GM19099 (cell line): ENCODE data around the gene IL21R.
A peak's percentile ranks its signal among the peaks of the same experiment; 100 is the strongest.

ENCODE experiments used
- POLR2A ChIP-seq: IDR thresholded peaks from 3 replicates; pipeline ENCODE4 v1.6.1; 2011; ENCODE audit warnings: low read depth; ENCODE audit not compliant: insufficient read length; ENCODE audit errors: extremely low read depth

IL21R gene

DNA sequence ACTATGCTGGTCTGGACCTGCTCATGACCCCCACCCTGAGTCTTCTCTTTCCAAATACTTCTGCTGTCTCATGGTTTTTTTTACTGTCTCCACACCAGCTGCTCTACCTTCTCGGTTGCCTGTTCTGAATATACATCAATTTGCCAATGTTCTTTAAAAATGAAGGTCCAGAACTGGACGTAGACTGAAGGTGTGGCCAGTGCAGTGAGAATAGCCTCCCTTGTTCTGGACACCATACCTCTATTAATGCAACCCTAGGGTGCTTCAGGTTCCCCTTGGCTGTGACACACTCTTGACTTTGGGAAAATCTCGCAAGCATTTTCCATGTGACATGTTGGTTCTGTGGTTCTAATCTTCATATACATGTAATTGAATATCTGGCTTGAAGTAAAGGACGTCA lies 15.3 kb upstream of the IL21R start:
- no peak for TF ChIP-seq POLR2A

DNA sequence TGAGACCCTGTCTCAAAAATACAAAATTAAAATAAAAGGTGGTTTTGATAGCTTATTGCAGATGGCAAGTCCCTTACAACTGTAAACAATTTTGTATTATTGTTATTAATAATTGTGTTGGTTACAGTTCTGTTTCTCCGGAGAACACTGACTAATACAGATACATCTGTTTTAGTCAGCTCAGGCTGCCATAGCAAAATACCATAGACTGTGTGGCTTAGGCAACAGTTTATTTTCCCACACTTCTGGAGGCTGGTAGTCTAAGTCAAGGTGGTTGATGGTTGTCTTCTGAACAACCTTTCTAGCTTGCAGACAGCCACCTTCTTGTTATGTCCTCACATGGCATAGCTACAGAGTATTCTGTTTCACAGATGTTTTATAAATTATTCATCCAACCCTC lies 14.2 kb upstream of the IL21R start:
- no peak for TF ChIP-seq POLR2A

DNA sequence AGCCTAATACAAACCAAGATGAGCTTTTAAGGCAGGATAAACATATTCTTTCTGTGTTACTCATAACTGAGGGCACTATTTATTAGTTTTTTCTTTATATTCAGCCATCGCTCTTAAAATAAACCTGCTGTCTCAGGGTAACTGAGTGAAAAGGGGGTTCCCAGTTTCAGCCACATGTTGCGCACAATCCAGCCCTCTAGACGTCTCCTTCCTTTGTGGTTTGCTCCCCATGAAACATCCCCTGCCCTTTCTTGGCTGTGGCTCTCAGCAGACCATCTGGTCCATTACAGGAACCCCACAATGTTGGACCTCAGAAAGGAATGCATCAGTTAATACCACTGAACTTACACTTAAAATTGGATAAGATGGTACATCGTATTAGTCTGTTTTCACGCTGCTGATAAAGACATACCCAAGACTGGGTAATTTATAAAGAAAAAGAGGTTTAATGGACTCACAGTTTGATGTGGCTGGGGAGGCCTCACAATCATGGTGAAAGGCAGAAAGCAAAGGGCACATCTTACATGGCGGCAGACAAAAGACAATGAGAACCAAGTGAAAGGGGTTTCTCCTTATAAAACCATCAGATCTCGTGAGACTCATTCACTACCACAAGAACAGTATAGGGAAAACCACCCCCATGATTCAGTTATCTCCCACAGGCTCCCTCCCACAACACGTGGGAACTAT lies 12.6 kb upstream of the IL21R start:
- TF ChIP-seq POLR2A = no peak

DNA sequence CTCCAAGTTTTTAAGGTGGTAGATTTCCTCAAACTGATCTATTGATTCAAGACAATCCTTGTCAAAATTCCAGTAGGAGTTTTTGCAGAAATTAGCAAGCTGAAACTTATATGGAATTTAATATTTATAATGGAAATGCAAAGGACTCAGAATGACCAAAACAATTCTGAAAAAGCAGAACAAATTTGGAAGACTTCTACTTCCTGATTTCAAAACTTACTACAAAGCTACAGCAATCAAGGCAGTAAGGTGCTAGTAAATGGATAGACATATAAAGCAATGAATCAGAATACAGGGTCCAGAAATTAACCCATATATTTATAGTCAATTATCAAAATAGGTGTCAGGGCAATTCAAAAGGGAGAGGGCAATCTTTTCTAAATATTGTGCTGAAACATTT lies 11.8 kb upstream of the IL21R start:
- no peak for TF ChIP-seq POLR2A

DNA sequence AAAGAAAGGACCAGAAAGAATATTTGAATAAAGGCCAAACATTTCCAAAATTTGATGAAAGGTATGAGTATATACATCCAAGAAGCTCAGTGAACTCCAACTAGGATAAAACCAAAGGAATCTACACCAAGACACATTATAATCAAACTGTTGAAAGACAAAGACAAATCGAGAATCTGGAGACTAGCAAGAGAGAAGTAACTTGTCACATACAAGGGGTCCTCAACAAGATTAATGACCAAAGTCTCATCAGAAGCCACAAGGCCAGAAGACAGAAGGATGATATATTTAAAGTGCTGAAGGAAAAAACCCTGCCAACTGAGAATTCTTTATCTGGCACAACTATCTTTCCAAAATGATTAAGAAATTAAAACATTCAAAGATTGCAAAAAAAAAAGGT lies 9.3 kb upstream of the IL21R start:
- no peak for TF ChIP-seq POLR2A

DNA sequence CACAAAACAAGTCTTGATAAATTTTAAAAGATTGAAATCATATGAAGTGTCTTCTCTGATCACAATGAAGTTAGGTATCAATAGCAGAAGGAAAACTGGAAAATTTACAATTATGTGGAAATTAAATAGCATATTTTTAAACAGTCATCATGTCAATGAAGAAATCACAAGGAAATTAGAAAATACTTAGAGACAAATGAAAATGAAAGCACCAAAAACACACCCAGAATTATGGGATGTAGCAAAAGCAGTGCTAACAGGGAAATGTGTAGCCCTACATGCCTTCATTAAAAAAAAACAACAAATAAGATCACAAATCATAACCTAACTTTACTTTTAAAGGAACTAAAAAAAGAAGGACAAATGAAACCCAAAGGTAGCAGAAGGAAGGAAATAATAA lies 7.5 kb upstream of the IL21R start:
- no peak for TF ChIP-seq POLR2A

DNA sequence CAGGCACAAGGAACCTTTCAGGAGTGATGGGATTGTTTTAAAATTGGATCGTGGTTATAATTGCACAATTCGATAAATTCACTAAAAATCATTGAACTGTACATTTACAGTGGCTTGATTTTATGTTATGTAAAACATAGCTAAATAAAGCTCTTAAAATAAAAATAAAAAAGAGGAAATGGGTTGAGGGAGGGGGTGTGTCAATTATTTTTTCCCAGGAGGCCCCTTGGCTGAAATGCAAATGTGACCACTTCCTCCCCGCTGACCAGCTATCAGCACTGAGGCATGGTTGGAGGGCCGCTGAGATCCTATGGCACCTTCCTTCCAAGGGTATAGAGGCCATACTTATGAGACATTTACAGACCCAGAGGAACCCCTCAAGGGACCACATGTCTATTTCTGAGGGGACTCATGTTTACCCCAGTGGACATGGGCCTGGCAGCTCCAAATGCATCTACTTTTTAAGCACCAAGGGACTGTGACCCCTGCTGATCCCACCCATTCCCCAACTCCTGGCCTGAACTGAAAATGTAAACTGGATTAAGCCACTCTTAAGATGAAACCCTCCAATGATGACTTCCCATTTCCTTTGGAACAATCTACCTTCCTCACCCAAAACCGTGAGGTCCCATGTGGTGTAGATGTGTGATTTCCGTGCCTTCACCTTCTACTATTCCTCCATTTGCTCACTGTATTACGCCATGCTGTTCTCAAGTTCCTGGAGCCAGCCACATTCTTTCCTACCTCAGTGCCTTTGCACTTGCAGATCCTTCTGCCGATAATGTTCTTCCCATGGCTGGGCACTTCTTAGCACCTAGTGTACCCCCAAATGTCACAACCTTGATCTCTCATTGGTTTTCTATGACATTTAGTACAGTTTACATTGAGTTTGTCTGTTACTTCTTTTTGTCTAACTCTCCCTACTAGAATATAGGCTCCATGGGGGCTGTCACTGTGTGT lies 2.8 kb upstream of the IL21R start:
- TF ChIP-seq POLR2A = no peak

DNA sequence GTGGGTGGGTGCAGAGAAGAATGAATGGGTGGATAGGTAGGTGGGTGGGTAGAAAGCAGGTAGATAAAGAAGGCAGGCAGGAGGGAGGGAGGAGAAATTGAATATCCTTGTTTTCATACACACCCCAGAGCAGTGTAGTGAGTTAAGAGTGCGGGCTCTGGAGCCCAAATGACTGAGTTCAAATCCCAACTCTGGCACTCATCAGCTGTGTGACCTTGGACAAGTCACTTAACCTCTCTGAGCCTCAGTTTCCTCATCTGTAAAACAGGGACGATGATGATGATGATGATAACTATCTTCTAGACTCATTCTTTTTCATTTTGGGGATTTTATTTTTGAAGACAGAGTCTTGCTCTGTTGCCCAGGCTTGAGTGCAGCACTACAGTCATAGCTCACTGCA lies 2.0 kb upstream of the IL21R start:
- TF ChIP-seq POLR2A = no peak

DNA sequence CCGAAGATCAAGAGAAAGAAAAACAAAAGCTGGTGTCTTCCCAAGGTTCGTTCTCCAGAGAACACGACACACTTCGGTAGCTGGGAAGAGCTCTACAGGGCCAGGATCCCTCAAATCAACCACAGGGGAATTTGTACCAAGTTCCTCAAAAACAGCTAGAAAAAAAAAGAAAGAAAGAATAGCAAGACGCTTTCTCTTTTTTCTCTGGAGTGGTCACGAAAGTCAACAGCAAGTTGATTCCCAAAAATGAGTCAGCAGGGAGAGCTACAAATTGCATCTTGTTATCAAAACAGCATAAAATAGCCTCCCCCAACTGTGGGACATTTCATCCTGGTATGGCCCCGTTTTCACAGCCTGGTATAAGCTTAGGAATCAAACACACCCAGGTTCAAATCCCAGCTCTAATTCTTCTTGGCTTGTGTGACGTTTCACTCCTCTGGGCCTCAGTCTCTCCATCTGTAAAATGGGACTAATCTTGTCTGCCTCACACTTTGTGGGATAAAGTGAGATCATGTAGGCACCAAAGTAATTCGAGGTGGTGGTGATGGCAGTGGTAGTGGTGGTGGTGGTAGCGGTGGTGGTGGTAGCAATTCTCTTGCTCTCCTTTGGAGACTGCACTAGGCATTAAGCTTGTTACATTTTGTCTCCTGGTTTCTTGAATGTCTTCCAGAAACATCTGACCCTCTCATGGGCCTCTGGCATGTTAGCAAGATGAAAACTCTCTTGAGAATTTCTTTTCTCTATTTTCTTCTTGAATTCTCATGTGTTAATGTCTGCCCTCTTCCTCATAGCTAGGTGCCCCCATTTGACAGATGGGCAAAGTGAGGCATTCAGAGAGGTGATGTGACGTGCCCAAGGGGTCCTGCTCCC lies 988 bp upstream of the IL21R start:
- no peak for TF ChIP-seq POLR2A

DNA sequence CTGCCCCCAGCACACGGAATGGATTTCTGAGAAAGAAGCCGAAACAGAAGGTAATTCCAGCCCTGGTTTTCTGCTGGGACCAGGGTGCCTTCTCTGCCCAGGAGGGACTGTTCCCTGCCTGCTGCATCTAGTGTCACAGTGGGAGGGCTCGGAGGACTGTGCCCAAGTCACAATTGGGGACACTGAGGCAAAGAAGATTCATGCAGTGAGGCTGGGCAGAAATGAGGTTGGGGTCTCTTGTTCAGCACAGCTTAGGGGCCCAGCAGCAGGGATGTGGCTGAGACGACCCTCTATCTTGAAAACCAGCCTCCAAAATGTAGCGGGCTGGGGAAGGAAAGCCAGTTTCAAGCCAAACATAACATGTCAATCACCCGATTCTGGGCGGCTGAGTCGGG lies 592 bp downstream of the IL21R start:
- TF ChIP-seq POLR2A = no peak

DNA sequence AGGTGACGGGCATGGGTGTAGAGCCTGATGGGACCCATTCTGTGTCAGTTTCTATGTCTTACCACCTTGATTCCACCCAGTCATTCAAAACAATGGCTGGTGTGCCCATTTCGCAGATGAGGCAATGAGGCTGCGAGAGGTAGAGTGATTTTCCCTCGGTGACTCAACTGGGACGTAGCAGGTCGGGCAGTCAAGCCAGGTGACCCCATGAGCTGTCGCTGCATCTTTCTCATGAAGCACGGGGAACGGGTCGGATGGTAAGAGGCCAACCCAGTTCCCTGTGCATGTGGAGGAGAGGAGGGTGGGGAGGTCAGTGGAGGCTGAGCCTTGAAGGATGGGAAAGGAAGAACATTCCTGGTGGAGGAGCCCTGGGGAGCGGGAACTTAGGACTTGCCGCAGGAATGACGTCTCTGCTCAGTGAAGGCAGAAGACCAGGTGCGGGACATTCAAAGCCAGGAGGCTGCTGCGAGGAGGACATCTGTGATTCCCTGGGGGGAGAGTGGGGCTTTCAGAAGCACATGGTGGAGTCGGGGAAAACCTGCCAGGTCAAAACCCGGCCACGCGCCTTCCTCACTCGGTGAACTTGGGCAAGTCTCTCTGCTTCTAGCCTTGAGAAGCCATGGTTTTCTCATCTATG lies 1.1 kb downstream of the IL21R start:
- no peak for TF ChIP-seq POLR2A

DNA sequence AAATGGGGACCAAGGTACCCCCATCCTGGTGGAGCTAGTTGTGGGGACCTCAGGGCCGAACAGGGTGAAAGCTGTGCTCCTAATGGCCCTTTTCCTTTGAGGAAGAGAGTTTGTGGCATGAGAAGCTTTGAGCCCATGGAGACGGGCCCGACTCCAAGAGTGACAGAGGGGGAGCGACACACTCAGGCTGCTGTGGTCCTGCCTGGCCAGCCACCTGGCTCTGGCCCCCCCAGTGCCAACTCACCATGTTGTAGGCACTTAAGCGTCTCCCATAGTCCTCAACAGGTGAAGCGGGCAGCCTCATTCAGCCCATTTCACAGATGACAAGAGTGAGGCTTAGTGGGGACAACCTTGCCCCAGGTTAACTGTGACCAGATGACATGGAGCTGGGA lies 1.6 kb downstream of the IL21R start:
- TF ChIP-seq POLR2A = no peak

DNA sequence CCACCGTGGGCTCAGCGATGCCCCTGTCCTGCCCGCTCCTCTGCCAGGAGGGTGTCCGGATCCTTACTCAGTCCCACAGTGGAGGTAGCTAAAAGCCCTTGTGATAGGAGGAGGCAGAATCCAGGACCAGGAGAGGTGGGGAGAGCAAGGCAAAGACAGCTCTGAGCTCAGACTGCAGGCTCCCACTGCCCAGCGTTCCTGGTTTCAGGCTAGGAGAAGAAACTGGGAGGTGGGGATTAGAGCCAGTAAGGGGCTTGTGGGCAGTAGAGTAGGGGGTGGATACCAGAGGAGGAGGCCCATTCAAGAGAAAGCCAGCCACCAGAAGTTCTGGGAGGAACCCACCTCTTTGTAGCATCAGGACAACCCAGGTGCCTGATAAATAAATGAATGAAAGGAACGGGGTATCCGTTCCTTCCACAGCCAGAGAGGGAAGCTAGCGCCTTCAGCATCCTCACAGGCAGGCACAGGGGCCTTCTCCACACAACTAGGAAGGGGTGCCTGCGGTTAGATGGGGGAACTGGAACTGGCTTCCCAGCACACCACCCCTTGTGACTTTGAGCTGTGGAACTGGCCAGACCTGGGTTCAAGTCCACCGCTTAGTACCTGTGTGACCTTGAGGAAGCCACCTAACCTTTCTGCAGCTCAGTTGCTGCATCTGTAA lies 2.3 kb downstream of the IL21R start:
- peak; percentile 59 for TF ChIP-seq POLR2A
